ENCODE data around the gene PDE9A.
"Not testable (repeated sequence)": the region's sequence is repeated elsewhere in the genome, so short reads cannot be mapped to it uniquely, and the experiment has no call there.

PDE9A gene

DNA sequence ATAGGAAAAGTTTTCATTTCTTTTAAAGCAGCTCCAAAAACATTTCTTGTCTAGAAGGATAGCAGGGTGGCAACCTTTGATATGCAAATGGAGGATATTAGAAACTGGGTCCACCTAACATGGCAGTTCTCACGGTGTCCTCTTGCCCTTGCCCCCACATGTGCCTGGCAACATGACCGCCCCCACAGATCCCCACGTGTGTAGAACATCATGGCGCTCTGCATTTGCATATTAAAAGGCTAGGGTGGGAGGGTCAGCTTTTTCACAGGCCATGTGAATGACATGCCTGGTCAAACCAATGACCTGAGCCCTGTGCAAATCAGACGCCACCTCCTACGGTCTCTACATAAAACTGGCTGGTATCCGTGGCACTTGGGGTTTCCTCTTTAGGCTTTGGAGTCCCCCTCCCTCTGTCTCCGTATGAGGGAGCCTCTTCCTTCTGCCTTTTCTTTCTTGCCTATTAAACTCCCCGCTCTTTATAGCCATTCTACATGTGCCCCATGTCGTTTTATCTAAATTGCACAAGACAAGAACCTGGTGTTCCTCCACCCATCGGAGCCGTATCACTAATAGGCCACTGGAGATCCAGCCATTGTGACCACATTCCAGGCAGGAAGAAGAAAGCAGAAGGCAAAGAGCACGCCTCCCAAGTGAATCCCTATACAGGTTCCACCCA is 154.7 kb downstream of the PDE9A start:
- peaks cover 45% of the 10 kb centered on the region for H3K4me1 ChIP-seq (ENCODE audit: insufficient read depth, low read length)
- no peaks in the 10 kb centered on the region for H3K9me3 ChIP-seq (ENCODE audit: insufficient read depth, low read depth, low read length)
- no peak overlapping the region for H3K4me3 ChIP-seq (ENCODE audit: low read length)
- H3K27ac ChIP-seq (ENCODE audit: low read depth, low read length), result no peak overlapping the region; the same call in 1 of the 2 replicates
- no peak overlapping the region for H3K9ac ChIP-seq (ENCODE audit: low read depth, low read length)
- WGBS, result 54% methylated on average over 13 of the region's 13 CpGs
- no peaks in the 10 kb centered on the region for H3K27me3 ChIP-seq (ENCODE audit: insufficient read depth, low read length)
- H3K36me3 ChIP-seq (ENCODE audit: insufficient read depth, low read length), result no peaks in the 10 kb centered on the region

DNA sequence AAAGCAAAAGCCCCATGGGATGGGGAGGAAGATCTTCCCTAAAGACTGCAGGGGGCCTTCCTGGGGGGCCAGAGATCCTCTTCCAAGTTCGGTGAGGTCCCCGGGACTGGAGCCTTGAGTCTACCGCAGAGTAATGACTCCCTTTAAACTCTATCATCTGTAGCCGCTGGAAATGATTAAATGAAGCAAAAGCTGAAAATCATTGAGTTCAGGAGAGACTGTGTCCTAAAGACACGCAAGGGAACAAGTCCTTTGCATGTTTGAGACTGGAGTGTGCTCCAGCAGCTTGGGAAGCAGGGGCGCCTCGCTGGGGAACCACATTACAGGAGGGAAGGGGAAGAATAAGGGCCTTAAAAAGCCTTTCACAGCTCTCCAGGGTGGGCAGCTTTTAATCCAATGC is 155.8 kb downstream of the PDE9A start:
- H3K4me1 ChIP-seq (ENCODE audit: insufficient read depth, low read length), result peaks cover 41% of the 10 kb centered on the region
- no peaks in the 10 kb centered on the region for H3K36me3 ChIP-seq (ENCODE audit: insufficient read depth, low read length)
- no peak overlapping the region for H3K9ac ChIP-seq (ENCODE audit: low read depth, low read length)
- H3K27ac ChIP-seq (ENCODE audit: low read depth, low read length), result no peak overlapping the region
- WGBS, result 77% methylated on average over 7 of the region's 7 CpGs
- H3K4me3 ChIP-seq (ENCODE audit: low read length), result no peak overlapping the region
- peaks cover 6% of the 10 kb centered on the region for H3K9me3 ChIP-seq (ENCODE audit: insufficient read depth, low read depth, low read length)
- H3K27me3 ChIP-seq (ENCODE audit: insufficient read depth, low read length), result no peaks in the 10 kb centered on the region

DNA sequence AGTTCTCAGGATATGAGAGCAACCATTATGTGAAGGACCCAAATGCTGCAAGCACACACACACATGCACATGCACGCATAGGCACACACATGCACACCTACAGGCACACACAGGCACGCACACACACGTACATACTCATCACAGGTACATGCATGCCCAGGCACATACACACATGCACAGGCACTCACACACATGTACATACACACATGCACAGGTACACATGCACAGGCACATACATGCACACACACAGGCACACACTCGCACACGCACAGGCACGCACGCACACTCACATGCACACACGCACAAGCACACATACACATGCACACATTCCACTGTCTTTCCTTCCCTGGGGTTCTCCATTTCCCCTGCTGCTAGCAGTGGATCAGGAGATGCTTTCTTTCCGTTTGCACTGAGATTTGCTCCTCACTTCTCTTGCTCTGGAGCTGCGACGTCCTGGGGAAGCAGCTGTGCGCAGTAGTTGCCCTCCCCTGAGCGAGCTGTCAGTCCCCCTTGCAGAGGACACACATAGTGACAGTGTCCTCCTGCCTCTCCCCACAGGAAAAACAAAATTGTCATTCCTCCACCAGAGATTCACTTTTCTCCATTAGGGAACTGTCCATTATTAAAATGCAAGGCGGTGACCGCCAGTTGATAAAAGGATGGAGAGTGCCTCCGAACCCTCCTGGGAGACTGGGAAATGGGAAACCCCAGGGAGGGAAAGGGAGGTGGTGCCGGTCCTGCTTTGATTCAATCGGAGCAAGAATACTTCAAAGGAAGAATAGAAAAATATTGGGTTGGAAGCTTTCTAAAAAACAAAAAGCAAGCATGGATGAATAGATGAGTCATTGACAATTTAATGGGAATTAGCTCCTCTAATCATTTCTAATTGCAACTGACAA is 156.4 kb downstream of the PDE9A start:
- peaks cover 12% of the 10 kb centered on the region for H3K9me3 ChIP-seq (ENCODE audit: insufficient read depth, low read depth, low read length)
- H3K27ac ChIP-seq (ENCODE audit: low read depth, low read length), result no peak overlapping the region
- H3K4me3 ChIP-seq (ENCODE audit: low read length), result no peak overlapping the region
- no peaks in the 10 kb centered on the region for H3K27me3 ChIP-seq (ENCODE audit: insufficient read depth, low read length)
- no peaks in the 10 kb centered on the region for H3K36me3 ChIP-seq (ENCODE audit: insufficient read depth, low read length)
- 64% methylated on average over 18 of the region's 18 CpGs for WGBS
- H3K4me1 ChIP-seq (ENCODE audit: insufficient read depth, low read length), result peaks cover 41% of the 10 kb centered on the region
- no peak overlapping the region for H3K9ac ChIP-seq (ENCODE audit: low read depth, low read length)

DNA sequence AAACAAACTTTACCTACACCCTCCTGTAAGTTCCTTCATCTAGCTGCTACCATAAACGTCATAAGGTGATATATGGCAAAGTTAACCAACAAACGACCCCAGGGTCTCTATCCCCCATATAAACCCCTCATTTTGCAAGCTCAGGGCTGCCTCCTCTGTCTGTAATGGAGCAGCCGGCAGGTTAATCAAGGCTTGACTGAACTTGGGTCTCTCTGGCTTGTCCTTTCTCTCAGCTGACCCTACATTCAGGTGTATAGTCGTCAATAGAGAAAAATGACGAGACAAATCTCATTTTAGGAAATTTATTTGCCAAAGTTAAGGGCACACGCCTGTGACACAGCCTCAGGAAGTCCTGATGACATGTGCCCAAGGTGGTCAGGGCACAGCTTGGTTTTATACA is 158.5 kb downstream of the PDE9A start:
- Histone ChIP-seq H3K9me3 (ENCODE audit: insufficient read depth, low read depth, low read length) (peaks cover 31% of the 10 kb centered on the region), H3K4me1 (ENCODE audit: insufficient read depth, low read length) (peaks cover 28% of the 10 kb centered on the region), H3K27ac (ENCODE audit: low read depth, low read length) (peak overlapping the region; percentile 41; the same call in 1 of the 2 replicates), H3K4me3 (ENCODE audit: low read length) (no peak overlapping the region), H3K27me3 (ENCODE audit: insufficient read depth, low read length) (no peaks in the 10 kb centered on the region), H3K36me3 (ENCODE audit: insufficient read depth, low read length) (no peaks in the 10 kb centered on the region), H3K9ac (ENCODE audit: low read depth, low read length) (no peak overlapping the region)
- WGBS, result 73% methylated on average over 6 of the region's 6 CpGs

DNA sequence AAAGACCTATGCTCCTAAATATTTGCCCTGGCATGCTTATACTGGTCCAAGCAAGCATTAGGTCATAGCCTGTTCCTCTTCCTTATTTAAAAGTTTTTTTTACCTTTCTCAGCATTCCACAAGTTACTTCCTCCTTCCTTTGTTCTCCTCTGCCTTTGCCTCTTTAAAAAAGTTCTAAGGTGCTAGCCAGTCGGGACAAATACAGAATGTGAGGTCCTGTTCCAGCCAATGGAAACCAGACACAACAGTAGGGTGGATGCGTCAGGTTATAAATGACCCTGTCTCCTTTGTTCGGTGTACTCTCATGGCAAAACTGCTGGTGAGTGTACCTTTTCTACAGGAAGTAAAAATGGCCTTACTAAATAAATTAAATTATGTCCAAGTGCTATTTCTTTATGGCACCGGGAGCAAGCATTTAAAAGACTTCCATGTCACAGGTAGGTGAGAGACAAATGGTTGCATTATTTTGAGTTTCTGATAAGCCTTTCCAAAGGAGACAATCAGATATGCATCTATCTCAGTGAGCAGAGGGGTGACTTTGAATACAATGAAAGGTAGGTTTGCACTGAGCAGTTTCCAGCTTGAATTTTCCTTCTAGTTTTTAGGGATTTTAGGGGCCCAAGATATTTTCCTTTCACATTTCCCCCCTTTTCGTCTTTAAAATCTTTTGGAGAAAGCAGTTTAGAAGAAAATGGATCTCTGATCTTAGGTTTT is 159.3 kb downstream of the PDE9A start:
- 72% methylated on average over 5 of the region's 5 CpGs for WGBS
- H3K4me1 ChIP-seq (ENCODE audit: insufficient read depth, low read length), result peaks cover 23% of the 10 kb centered on the region
- H3K9me3 ChIP-seq (ENCODE audit: insufficient read depth, low read depth, low read length), result peaks cover 34% of the 10 kb centered on the region
- H3K9ac ChIP-seq (ENCODE audit: low read depth, low read length); H3K4me3 ChIP-seq (ENCODE audit: low read length); H3K36me3 ChIP-seq (ENCODE audit: insufficient read depth, low read length); H3K27me3 ChIP-seq (ENCODE audit: insufficient read depth, low read length): not testable (repeated sequence)
- peak overlapping the region; percentile 18; the same call in 1 of the 2 replicates for H3K27ac ChIP-seq (ENCODE audit: low read depth, low read length)

DNA sequence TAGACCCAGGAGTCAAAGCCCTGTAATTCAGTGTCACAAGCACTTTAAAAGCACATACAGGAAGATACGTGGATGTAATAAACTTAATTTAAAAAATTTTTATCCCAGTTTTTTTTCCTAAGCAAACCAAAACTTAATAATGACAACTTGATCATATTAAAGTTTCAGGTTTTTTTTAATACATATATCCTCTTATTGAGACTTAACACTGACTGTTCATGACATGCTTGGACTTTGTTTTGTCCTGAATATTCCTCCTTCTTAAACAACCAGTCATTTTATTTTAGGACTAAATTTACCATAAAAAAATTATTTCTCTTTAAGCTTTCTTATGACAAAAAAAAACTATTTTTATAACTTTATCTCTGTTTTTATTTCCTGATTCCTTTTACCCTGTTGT is 161.8 kb downstream of the PDE9A start:
- no peaks in the 10 kb centered on the region for H3K27me3 ChIP-seq (ENCODE audit: insufficient read depth, low read length)
- peaks cover 2% of the 10 kb centered on the region; the same call in 1 of the 2 replicates for H3K4me1 ChIP-seq (ENCODE audit: insufficient read depth, low read length)
- H3K9ac ChIP-seq (ENCODE audit: low read depth, low read length), result no peak overlapping the region
- no peak overlapping the region for H3K4me3 ChIP-seq (ENCODE audit: low read length)
- no CpG with 5 or more reads among the region's 1 CpG for WGBS
- H3K9me3 ChIP-seq (ENCODE audit: insufficient read depth, low read depth, low read length), result peaks cover 34% of the 10 kb centered on the region
- H3K27ac ChIP-seq (ENCODE audit: low read depth, low read length), result no peak overlapping the region
- no peaks in the 10 kb centered on the region for H3K36me3 ChIP-seq (ENCODE audit: insufficient read depth, low read length)

DNA sequence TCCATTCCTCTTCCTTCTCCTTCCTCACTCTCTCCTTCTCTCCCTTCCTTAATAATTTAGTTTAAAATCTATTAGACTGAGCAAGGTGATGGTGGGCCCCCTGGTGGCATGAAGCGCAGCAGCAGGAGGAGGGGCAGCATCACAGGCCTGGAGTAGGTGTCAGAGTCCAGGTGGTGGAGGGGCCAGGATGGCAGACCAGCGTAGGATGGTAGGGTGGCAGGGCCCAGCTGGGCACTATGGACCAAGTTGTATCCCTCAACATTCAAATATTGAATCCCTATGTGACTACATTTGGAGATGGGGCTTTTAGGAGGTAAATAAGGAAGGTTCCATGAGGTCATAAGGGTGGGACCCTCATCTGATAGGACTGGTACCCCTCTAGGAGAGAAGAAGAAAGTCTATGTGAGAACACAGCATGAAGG is 164.9 kb downstream of the PDE9A start:
- H3K36me3 ChIP-seq (ENCODE audit: insufficient read depth, low read length), result no peaks in the 10 kb centered on the region
- H3K9ac ChIP-seq (ENCODE audit: low read depth, low read length), result no peak overlapping the region
- H3K9me3 ChIP-seq (ENCODE audit: insufficient read depth, low read depth, low read length), result peaks cover 34% of the 10 kb centered on the region
- no peak overlapping the region for H3K27ac ChIP-seq (ENCODE audit: low read depth, low read length)
- WGBS, result 64% methylated on average over 2 of the region's 2 CpGs
- H3K4me1 ChIP-seq (ENCODE audit: insufficient read depth, low read length), result no peaks in the 10 kb centered on the region
- no peaks in the 10 kb centered on the region for H3K27me3 ChIP-seq (ENCODE audit: insufficient read depth, low read length)
- no peak overlapping the region for H3K4me3 ChIP-seq (ENCODE audit: low read length)

DNA sequence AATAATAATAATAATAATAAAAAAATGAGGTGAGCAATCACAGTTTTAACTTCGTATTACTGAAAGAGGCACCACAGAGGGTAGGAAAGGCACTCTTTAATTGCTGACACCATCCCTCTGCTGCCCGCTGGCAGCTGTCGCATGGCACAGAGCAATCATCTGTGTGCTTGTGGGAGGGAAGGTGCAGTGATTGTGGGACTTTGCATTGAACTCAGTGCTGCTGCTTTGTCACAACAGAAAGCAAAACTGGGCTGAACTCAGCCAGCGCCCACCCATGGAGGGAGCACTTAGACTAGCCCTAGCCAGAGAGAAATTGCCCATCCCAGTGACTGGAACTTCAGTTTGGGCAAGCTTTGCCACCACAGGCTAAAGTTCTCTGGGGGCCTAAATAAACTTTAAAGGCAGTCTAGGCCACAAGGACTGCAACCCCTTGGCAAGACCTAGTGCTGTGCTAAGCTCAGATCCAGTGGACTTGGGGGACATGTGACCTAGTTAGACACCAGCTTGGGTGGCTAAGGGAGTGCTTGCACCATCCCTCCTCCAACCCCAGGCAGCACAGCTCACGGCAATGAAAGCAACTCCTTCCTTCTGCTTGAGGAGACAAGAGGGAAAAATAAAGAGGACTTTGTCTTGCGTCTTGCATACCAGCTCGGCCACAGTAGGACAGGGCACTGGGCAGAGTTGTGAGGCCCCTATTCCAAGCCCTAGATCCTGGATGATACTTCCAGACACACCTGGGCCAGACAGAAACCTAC is 166.6 kb downstream of the PDE9A start:
- Histone ChIP-seq H3K27me3 (ENCODE audit: insufficient read depth, low read length) (no peaks in the 10 kb centered on the region), H3K9me3 (ENCODE audit: insufficient read depth, low read depth, low read length) (peaks cover 20% of the 10 kb centered on the region), H3K27ac (ENCODE audit: low read depth, low read length) (no peak overlapping the region), H3K36me3 (ENCODE audit: insufficient read depth, low read length) (no peaks in the 10 kb centered on the region), H3K4me1 (ENCODE audit: insufficient read depth, low read length) (no peaks in the 10 kb centered on the region), H3K4me3 (ENCODE audit: low read length) (no peak overlapping the region), H3K9ac (ENCODE audit: low read depth, low read length) (no peak overlapping the region)
- WGBS, result 91% methylated on average over 7 of the region's 7 CpGs

DNA sequence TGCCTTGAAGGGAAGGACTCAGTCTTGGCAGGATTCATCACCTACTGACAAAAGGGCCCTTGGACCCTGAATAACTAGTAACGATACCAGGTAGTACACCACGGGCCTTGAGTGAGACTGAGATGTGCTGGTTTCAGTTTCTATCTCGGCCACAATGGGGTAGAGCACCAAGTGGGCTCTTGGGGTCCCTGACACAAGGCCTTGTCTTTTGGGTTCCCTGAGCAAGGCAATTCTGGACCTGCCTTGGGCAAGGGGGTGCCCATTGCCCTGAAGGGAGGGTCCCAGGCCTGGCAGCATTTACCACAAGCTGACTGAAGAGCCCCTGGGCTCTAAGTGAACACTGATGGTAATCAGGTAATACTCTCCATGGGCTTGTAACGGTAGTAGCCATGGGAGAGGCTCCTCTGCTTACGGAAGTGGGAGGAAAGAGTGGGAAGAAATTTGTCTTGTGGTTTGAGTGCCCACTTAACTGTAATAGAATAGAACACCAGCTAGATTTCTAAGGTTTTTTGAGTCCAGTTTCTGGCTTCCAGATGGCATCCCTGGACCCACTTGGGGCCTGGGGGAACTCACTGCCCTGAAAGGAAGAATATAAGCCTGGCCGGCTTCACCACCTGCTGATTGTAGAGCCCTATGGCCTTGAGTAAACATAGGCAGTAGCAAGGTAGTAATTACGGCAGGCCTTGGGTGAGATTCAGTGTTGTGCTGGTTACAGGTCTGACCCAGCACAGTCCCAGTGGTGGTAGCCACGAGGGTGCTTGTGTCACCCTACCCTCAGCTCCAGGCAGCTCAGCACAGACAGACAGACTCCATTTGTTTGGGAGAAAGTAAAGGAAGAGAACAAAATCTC is 167.4 kb downstream of the PDE9A start:
- 85% methylated on average over 8 of the region's 8 CpGs for WGBS
- Histone ChIP-seq H3K4me1 (ENCODE audit: insufficient read depth, low read length) (no peaks in the 10 kb centered on the region), H3K27me3 (ENCODE audit: insufficient read depth, low read length) (no peaks in the 10 kb centered on the region), H3K9ac (ENCODE audit: low read depth, low read length) (no peak overlapping the region), H3K4me3 (ENCODE audit: low read length) (no peak overlapping the region), H3K36me3 (ENCODE audit: insufficient read depth, low read length) (no peaks in the 10 kb centered on the region), H3K27ac (ENCODE audit: low read depth, low read length) (no peak overlapping the region), H3K9me3 (ENCODE audit: insufficient read depth, low read depth, low read length) (peaks cover 13% of the 10 kb centered on the region; the same call in 1 of the 2 replicates)
